ENCODE data around the gene MYH9.
A peak's percentile ranks its signal among the peaks of the same experiment; 100 is the strongest.
"Not testable (repeated sequence)": the region's sequence is repeated elsewhere in the genome, so short reads cannot be mapped to it uniquely, and the experiment has no call there.

Gene MYH9

GRCh38 chr22:36261675-36262074 is 126.1 kb downstream of the MYH9 start:
- DNase-seq, result not testable (repeated sequence)

GRCh38 chr22:36259615-36260300 is 128.0 kb downstream of the MYH9 start:
- DNase-seq, result no peak

- DNase-seq, result no peak
Measured at GRCh38 chr22:36258701-36259614, 128.8 kb downstream of the MYH9 start.

GRCh38 chr22:36257948-36258670 is 129.7 kb downstream of the MYH9 start:
- no peak for DNase-seq

GRCh38 chr22:36257308-36257707 is 130.5 kb downstream of the MYH9 start:
- no peak for DNase-seq

GRCh38 chr22:36256478-36256877 is 131.3 kb downstream of the MYH9 start:
- DNase-seq, result no peak

- not testable (repeated sequence) for DNase-seq
Measured at GRCh38 chr22:36255572-36255971, 132.2 kb downstream of the MYH9 start.

- DNase-seq, result no peak
Measured at GRCh38 chr22:36253523-36254490, 134.0 kb downstream of the MYH9 start.

GRCh38 chr22:36252754-36253522 is 134.8 kb downstream of the MYH9 start, which contains the start of gene APOL1:
Gene APOL1, plus strand, starts transcription at chr22:36253133. Its CDS starts 1,823 bp downstream, at chr22:36254956.
- no peak for DNase-seq

GRCh38 chr22:36251979-36252608 is 135.7 kb downstream of the MYH9 start:
- DNase-seq, result not testable (repeated sequence)

GRCh38 chr22:36250292-36250960 is 137.3 kb downstream of the MYH9 start:
- DNase-seq, result not testable (repeated sequence)

GRCh38 chr22:36249160-36249559 is 138.6 kb downstream of the MYH9 start:
- no peak for DNase-seq

GRCh38 chr22:36247955-36248354 is 139.8 kb downstream of the MYH9 start:
- no peak for DNase-seq

GRCh38 chr22:36246718-36247117 is 141.0 kb downstream of the MYH9 start:
- DNase-seq, result no peak

GRCh38 chr22:36245805-36246356 is 141.9 kb downstream of the MYH9 start:
- DNase-seq, result no peak

GRCh38 chr22:36244522-36245391 is 143.0 kb downstream of the MYH9 start:
- DNase-seq, result peak; percentile 40

- DNase-seq, result no peak
Measured at GRCh38 chr22:36243986-36244385, 143.8 kb downstream of the MYH9 start.

- peak; percentile 81 for DNase-seq
Measured at GRCh38 chr22:36239401-36240171, 148.2 kb downstream of the MYH9 start, which contains the start of gene APOL2. Gene APOL2, minus strand, starts transcription at chr22:36239527. Its CDS starts 6,365 bp downstream, at chr22:36233162.
